ENCODE results near the gene NR1D1. TPM values are rescaled to one million over a fixed set of nuclear protein-coding genes. Genes with fewer than 3 reads are reported as not detected.

NR1D1 gene
- total RNA-seq (2022; extraction: Qiagen RNA extraction; ENCODE audit: low read depth): 9.3 to 12.8 TPM (median 11.5 TPM) in 5 replicates

DNA sequence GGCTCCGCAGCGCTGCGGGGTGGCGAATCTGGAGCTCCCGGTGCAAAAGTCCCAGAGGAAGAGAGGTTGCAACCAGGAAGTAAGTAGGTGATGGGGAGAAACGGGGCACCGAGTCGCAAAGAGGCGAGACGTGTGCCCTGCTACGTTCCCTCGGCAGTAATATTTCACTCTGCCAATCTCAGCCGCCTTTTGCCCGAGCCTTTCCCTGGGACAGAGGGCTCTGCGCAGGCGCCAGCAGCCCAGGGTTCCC is at the start of gene NR1D1:
Gene NR1D1, minus strand, starts transcription at position 171 of the 250 bp plus-strand sequence. CDS start 495 bp downstream, outside the sequence.

DNA sequence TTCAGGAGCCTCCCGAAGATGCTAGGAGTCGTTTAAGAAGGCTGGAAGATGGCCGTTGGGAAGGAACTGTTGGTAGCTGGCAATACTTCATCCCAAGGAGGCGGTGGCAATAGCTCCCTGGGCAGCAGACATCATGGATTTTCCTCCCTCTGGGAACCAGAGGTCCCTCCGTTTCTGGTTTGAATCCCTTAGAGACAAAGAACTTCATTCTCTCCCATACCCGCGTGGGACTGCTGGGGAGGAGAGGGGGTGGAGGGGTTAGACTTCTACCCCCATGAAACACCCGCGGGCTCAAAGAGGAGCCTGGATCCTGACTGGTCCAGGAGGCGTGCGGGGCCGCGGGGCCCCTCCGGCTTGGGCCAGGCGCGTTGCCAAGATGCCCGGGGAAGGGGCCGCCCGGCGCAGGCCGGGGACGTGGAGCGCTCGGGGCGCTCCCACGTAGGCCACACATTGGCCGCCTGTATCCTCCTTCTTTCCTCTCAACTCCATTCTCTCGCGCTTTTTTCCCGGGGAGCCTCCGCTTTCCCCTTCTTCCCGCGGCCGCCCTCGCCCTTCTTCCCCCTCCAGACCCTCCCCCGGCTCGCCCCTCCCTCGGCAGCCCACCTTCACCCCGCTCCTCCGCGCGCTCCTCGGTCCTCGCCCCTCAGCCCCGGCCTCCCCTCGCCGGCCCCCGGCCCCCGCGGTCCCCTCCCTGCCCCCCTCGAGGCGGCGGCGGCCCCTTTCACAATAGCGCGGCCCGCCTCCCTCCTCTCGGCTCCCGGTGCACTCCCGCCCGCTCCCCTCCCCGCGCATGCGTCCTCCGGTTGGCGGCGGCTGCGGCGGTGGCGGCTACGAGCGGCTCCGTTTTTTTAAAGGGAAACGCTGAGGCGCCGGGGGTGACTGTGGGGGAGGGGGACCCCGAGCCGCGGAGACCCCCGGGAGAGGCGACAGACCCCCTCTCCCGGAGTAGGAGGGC is 21.1 kb upstream of the NR1D1 start, which contains the start of gene MSL1:
Gene MSL1, plus strand, starts transcription at position 791 of the 955 bp plus-strand sequence. CDS start 642 bp downstream, outside the sequence.

DNA sequence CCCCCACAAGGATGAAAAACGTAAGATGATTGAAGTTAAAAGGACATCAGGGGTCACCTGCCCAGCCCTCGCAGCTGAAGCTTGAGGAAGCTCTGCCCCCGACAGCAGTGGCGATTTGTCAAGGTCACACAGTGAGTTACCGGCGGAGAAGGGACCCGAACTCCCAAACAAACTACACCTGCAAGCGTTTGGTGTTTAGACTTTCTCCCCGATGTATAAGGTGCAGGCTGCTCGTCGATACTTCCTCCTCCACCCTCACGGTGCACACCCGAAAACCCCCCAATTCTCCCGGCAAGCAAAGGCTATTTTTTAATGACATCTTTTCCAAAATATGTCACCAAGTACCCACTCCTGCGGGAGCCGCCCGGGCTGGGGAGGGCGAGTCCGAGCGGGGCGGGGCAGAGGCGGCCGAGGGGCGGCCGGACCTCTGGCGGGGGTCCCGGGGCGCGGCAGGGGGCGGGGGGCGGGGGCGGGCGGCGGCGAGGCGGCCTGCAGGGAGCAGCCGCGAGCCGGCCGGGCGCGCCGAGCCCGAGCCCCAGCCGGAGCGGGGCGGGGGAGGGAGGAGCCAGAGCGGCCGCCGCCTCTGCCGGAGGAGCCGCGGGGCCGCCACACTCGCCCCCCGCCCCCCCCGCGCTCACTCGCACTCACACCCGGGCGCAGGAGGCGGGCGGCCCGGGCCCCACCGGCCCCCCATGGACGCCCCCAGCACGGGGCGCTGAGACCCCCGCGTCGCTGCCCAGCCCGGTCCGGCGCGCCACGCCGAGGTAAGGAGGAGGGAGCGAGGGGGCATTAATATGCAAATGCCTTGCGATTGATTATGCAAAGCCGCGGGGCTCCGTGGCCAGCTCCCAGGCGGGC is 37.8 kb downstream of the NR1D1 start, which contains the start of gene THRA:
Gene THRA, plus strand, starts transcription at position 637 of the 858 bp plus-strand sequence. CDS start 11,524 bp downstream, outside the sequence.

Other genes with a start within 250 kb of the NR1D1 start
- not detected in 5 replicates for gene IKZF3, start 236.3 kb downstream of the NR1D1 start, total RNA-seq (2022; extraction: Qiagen RNA extraction; ENCODE audit: low read depth)
- gene ZPBP2, start 232.4 kb downstream of the NR1D1 start, total RNA-seq (2022; extraction: Qiagen RNA extraction; ENCODE audit: low read depth): not detected in 5 replicates
- 1.7 to 2.9 TPM (median 2.3 TPM) in 5 replicates for gene GSDMB, start 182.0 kb downstream of the NR1D1 start, total RNA-seq (2022; extraction: Qiagen RNA extraction; ENCODE audit: low read depth)
- 33.9 to 47.8 TPM (median 44.0 TPM) in 5 replicates for gene ORMDL3, start 173.0 kb downstream of the NR1D1 start, total RNA-seq (2022; extraction: Qiagen RNA extraction; ENCODE audit: low read depth)
- gene LRRC3C, start 172.9 kb downstream of the NR1D1 start, total RNA-seq (2022; extraction: Qiagen RNA extraction; ENCODE audit: low read depth): not detected in 5 replicates
- gene GSDMA, start 137.6 kb downstream of the NR1D1 start, total RNA-seq (2022; extraction: Qiagen RNA extraction; ENCODE audit: low read depth): not detected in 5 replicates
- 149 to 180 TPM (median 173 TPM) in 5 replicates for gene PSMD3, start 119.8 kb downstream of the NR1D1 start, total RNA-seq (2022; extraction: Qiagen RNA extraction; ENCODE audit: low read depth)
- 0.10 to 0.20 TPM (median 0.16 TPM) in 3 of 5 replicates, not detected in the others for gene CSF3, start 85.1 kb downstream of the NR1D1 start, total RNA-seq (2022; extraction: Qiagen RNA extraction; ENCODE audit: low read depth)
- gene MED24, start 46.2 kb downstream of the NR1D1 start, total RNA-seq (2022; extraction: Qiagen RNA extraction; ENCODE audit: low read depth): 41.4 to 55.4 TPM (median 50.7 TPM) in 5 replicates
- 13.3 to 19.6 TPM (median 18.7 TPM) in 5 replicates for gene THRA, start 37.6 kb downstream of the NR1D1 start, total RNA-seq (2022; extraction: Qiagen RNA extraction; ENCODE audit: low read depth)
- gene MSL1, start 21.4 kb upstream of the NR1D1 start, total RNA-seq (2022; extraction: Qiagen RNA extraction; ENCODE audit: low read depth): 54.9 to 64.4 TPM (median 62.7 TPM) in 5 replicates
- 40.8 to 48.1 TPM (median 45.2 TPM) in 5 replicates for gene CASC3, start 39.9 kb upstream of the NR1D1 start, total RNA-seq (2022; extraction: Qiagen RNA extraction; ENCODE audit: low read depth)
- 2.4 to 2.7 TPM (median 2.5 TPM) in 5 replicates for gene RAPGEFL1, start 76.9 kb upstream of the NR1D1 start, total RNA-seq (2022; extraction: Qiagen RNA extraction; ENCODE audit: low read depth)
- 17.5 to 22.6 TPM (median 18.1 TPM) in 5 replicates for gene WIPF2, start 118.7 kb upstream of the NR1D1 start, total RNA-seq (2022; extraction: Qiagen RNA extraction; ENCODE audit: low read depth)
- gene CDC6, start 187.3 kb upstream of the NR1D1 start, total RNA-seq (2022; extraction: Qiagen RNA extraction; ENCODE audit: low read depth): 53.9 to 62.4 TPM (median 58.9 TPM) in 5 replicates
- 35.1 to 42.9 TPM (median 37.0 TPM) in 5 replicates for gene RARA, start 208.6 kb upstream of the NR1D1 start, total RNA-seq (2022; extraction: Qiagen RNA extraction; ENCODE audit: low read depth)